Cardiac septum (tissue), 1 donor: ENCODE measurements around the gene CACUL1. TPM values are rescaled to one million over a fixed set of nuclear protein-coding genes. Genes with fewer than 3 reads are reported as not detected.
"Not testable (repeated sequence)": the region's sequence is repeated elsewhere in the genome, so short reads cannot be mapped to it uniquely, and the experiment has no call there.

Experiments used
- DNase-seq: peaks from one replicate; pipeline ENCODE4 v3.0.0-alpha.2; 2020; ENCODE audit warnings: low spot score
- intact Hi-C: fragments of 100-400 bp; cut with DNase I; formaldehyde crosslinking; loops from one replicate; pipeline ENCODE4 v1.14.0; 2022
- long read RNA-seq: library from polyadenylated mRNA; unstranded; transcript quantifications from one replicate; pipeline ENCODE4 v2.0.0, GENCODE V29; 2021
- total RNA-seq: library from RNA; stranded (reverse); fragmentation: NEBNext Ultra II Directional; extraction: Animal tissue kit (Norgen Biotek cat#: 25700); gene quantifications from one replicate; pipeline ENCODE4 v1.2.1, GENCODE V29; 2021
- donor health status: DM: no; HTN: no; CAD: no.

The CACUL1 gene
- 31.6 TPM for total RNA-seq
- long read RNA-seq, full-length matches to known transcripts: 22 of 34 reads
- long read RNA-seq, partial matches to known transcripts: 3 of 34 reads
- long read RNA-seq, other reads (novel, unspliced or antisense): 9 of 34 reads

GRCh38 chr10:118754556-118755423 lies at the start of gene CACUL1:
Gene CACUL1, minus strand, starts transcription at chr10:118754970. Its CDS starts 208 bp downstream, at chr10:118754762.
- DNase-seq: peak; percentile 100
- intact Hi-C loops: loop anchor here (2.0 to 10.0 kb wide), 3 partner anchors 273 to 410 kb away; partner anchors contain the start of genes EIF3A, FAM204A and NANOS1

DNA sequence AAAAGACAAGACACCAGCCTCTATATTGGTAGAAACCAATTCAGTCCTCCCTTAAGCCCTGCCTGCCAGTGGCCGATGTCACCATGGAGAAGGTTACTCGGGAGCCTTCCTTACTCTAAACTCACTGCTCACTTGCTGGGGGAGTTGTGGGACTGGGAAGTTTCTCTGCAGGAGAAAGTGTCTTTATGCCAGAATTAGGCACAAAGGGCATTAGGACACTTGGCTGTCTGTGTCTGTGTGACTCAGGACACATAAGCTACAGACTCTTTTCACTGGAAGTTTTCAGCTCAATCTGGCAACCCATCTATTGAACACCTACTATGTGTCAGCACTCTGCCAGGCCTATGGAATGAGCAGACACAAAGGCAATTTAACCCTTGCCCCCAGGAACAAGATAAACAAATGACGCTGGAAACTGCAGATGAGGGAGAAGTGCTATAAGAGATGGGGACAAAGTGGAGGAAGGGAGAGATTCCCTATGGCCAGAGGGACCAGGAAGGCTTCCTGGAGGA lies 49.5 kb upstream of the CACUL1 start:
- DNase-seq: peak; percentile 49
- intact Hi-C loops: no loop called here

DNA sequence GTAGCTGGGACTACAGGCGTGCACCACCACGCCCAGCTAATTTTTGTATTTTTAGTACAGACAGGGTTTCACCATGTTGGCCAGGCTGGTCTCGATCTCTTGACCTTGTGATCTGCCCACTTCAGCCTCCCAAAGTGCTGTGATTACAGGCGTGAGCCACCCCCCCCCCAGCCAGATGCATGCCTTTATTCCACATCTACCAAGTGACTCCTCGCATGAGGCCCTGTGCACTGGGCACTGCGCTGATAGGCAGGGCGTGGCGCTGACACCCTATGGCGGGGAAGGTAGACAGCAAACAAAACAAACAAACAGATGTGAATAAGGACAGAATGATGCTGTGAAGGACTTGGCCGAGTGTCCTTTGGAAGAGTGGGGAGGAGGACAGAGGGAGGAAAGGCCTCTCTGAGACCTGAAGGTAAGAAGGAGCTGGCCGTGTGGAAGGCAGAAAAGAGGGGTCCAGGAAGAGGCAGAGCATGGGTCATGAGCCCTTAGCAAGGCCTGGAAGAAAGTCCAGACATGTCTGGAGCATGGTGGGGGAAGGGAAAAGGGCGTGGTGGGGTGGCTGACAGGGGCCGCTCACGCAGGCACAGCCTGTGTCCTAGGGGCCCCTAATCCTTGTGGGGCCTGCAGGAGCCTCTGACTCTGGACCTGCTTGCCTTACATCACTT lies 47.5 kb upstream of the CACUL1 start:
- DNase-seq: peak; percentile 54
- intact Hi-C loops: no loop called here

GRCh38 chr10:118800920-118801319 lies 46.1 kb upstream of the CACUL1 start:
- peak; percentile 57 for DNase-seq
- intact Hi-C loops: no loop called here

- DNase-seq: no peak
- intact Hi-C loops: loop anchor here (2.0 kb wide), 1 partner anchor 231 kb away; no protein-coding TSS in a partner anchor
These were observed 45.0 kb upstream of the CACUL1 start for GRCh38 chr10:118799777-118800176.

- no peak for DNase-seq
- intact Hi-C loops: loop anchor here (2.0 kb wide), 1 partner anchor 229 kb away; no protein-coding TSS in a partner anchor
These were observed 43.5 kb upstream of the CACUL1 start for GRCh38 chr10:118798231-118798662.

DNA sequence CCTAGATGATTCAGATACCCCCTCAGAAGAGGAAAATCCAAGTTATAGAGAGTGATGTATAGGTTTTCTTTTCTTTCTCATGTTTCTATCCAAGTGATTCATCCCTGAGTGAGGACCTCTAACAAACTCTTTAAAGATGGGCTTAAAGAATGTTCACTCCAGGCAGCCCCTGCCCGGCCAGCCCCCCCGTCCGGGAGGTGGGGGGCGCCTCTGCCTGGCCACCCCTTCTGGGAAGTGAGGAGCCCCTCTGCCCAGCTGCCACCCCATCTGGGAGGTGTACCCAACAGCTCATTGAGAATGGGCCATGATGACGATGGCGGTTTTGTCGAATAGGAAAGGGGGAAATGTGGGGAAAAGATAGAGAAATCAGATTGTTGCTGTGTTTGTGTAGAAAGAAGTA lies 40.2 kb upstream of the CACUL1 start:
- intact Hi-C loops, DNase-seq: not testable (repeated sequence)

DNA sequence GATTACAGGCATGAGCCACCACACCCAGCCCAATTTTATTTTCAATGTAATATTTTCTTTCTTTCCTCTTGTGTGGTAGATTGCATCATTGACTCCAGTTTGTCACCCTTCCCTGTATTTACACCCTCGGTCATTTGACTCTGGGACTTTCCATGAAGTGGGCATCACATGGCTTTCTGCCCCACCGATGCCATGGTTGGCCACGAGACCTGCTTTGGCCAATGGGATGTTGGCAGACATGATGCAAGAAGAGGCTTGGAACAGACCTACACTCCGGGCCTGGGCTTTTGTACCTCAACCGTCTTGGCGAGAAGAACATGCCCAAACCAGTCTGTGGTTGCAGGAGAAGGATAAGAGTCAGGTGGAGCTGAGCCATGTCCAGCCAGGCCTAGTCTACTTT lies 38.8 kb upstream of the CACUL1 start:
- intact Hi-C loops: no loop called here
- peak; percentile 72 for DNase-seq

DNA sequence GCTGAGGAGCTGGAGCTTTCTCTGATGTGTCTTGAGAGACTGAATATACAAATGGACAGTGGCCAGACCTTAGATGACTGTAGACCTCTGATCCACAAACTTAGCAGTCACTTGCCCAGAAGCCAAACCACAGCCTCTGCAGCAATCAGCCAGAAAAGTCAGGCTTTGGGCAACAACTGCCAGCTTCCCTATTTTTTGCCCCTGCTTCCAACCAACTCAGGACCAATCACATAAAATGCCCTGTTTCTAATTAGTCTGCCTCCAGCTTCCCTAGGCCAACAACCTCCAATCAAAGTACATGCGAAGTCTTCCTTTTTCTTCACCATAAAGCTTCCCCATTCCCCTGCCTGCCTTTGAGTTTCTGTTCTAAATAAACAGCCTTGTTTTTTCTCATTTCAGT lies 37.8 kb upstream of the CACUL1 start:
- peak; percentile 73 for DNase-seq

DNA sequence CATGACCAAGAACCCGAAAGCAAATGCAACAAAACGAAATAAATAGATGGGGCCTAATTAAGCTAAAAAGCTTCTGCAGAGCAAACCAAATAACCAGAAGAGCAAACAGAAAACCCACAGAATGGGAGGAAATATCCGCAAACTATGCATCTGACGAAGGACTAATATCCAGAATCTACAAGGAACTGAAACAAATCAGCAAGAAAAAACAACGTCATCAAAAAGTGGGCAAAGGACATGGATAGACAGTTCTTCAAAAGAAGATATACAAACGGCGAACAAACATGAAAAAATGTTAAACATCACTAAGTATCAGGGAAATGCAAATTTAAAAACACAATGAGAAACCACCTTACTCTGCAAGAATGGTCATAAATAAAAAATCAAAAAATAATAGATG lies 35.3 kb upstream of the CACUL1 start:
- DNase-seq: no peak
- intact Hi-C loops: no loop called here

More for the DNA sequence above, 37.8 kb upstream of the CACUL1 start:
- intact Hi-C loops: no loop called here

DNA sequence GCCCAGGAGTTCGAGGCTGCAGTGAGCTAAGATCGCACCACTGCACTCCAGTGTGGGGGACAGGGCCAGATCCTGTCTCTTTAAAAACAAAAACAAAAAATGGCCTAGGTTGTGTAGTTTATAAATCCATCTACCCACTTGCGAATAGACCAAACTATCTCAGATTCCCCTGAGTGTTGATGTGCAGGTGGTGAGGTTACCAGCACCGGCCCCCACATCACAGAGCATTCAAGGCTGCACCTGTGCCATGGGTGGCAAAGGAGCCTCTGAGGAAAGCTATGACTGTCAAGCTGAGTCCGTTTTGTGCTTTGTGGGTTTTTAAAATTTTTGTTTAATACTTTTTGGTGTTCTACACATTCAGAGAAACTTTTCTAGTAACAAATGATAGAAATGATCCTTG lies 30.8 kb upstream of the CACUL1 start:
- intact Hi-C loops: no loop called here
- no peak for DNase-seq

DNA sequence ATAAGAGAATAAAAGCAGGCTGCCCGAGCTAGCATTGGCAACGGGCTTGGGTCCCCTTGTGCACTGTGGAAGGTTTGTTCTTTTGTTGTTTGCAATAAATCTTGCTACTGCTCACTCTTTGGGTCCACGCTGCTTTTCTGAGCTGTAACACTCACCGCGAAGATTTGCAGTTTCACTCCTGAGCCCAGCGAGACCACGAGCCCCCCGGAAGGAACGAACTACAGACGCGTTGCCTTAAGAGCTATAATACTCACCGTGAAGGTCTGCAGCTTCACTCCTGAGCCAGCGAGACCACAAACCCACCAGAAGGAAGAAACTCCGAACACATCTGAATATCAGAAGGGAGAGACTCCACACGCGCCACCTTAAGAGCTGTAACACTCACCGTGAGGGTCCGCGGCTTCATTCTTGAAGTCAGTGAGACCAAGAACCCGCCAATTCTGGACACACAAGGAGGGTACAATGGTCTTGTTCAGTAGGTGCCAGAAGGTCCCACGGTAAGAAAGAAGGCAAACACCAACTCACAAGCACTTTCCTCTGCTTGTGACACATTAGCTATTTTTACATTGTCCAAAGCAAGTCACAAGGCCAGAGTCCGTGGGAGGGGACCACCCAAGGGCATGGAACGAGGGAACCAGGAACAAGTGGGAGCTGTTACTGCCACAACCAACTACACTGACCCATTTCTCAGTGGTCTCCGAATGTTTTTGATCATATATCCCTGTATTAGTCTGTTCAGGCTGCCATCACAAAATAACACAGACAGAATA lies 29.2 kb upstream of the CACUL1 start:
- DNase-seq: peak; percentile 51
- intact Hi-C loops: no loop called here

GRCh38 chr10:118782916-118783465 lies 28.2 kb upstream of the CACUL1 start:
- intact Hi-C loops: not testable (repeated sequence)
- DNase-seq: peak; percentile 61

DNA sequence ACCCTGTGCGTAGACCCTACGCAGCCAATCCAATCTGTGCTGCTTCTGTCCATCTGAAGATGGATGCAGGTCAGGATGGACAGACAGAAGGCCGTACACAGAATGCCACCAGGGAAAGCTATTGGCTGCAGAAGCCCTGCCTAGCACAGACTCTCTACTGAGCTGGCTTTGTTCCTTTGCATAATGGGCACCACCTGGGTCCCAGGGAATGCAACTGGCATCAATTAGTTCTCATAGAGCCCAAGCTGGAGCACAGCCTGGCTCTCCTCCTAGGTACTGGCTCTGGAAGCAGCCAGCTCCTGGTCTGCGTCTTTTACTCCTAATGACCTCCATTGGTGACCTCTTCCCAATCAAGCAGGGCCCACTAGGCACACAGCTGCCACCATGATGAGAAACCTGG lies 26.8 kb upstream of the CACUL1 start:
- intact Hi-C loops: no loop called here
- DNase-seq: peak; percentile 73

DNA sequence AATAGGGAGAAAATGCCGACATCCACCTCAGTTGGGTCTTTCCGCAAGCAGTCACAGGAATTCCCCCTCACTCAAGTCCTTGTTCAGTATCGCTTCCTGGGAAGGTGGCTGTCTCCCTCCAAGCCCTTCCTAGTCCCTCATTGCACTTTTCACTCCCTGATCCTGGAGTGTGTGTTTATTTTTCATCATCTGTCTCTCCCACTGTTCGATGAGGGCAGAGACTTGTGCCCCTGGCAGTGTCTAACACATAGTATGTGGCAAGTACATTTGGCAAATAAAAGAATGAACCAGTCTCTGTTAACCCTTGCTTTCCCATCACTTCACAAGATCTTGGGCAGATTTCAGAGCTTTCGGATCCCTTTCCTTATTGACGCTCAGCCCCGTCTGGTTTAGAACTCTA lies 24.0 kb upstream of the CACUL1 start:
- DNase-seq: no peak
- intact Hi-C loops: no loop called here

DNA sequence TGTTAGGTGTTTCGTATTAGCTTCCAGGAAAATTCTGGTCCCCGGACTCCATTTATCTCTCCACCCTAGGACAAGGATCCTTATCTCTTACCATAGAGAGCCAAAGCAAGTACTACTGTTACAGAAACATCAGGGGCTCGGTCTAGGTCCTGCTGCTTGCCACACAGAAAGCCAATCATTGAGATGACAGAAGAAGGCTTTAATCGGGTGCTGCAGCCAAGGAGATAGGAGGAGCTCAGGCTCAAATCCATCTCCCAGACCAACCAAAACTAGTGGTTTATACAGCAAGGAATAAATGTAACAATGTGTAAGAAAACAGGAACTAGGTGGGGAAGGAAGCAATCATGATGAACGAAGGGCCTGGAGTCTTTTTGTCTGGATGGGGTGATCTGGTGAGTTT lies 22.2 kb upstream of the CACUL1 start:
- DNase-seq: no peak
- intact Hi-C loops: no loop called here

DNA sequence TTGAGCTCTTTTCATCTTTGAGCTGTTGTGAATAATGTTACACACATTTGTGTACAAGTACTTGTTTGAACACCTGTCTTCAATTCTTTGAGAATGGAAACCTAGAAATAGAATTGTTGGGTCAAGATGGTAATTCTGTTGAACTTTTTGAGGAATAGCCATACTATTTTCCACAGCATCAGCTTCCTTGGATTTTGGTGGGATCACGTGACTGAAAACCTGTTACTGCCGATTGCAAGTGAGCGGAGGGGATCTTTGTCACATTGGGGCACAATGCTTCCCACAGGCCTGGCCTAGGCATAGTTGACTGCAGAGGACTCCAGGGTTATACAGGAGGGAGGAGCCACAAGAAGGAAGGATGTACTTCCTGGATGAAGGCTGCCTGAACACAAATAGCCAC lies 21.3 kb upstream of the CACUL1 start:
- intact Hi-C loops: no loop called here
- no peak for DNase-seq

- intact Hi-C loops: no loop called here
- no peak for DNase-seq
These were observed 20.7 kb upstream of the CACUL1 start for GRCh38 chr10:118775478-118775877.

DNA sequence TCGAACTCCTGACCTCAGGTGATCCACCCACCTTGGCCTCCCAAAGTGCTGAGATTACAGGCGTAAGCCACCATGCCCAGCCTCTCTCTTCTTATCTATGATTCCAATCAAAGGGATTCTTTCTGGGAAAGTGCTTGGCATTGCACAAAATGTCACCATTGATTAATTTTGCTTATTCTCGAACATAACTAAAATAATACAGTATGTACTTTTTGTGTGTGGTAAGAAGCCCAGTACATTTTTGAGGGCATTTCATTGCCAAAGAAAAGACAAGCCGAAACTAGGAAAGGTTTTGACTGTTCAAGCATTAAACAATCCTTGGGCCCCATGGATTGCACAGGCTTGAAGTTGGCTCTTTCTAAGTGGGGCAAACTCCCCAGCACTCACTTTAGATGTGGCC lies 18.3 kb upstream of the CACUL1 start:
- DNase-seq: no peak
- intact Hi-C loops: no loop called here
